ENCODE results near the gene MBIP.

The MBIP gene

GRCh38 chr14:36258241-36258640 lies 62.2 kb downstream of the MBIP start:
- peaks cover 38% of the 10 kb centered on the region for H3K27me3 ChIP-seq (ENCODE audit: control insufficient read depth, insufficient read depth, low read length)
- no peaks in the 10 kb centered on the region for H3K4me1 ChIP-seq (ENCODE audit: control insufficient read depth, insufficient read depth, low read length)
- no peaks in the 10 kb centered on the region for H3K9me3 ChIP-seq (replicated peaks; ENCODE audit: low read length)
- no peaks in the 10 kb centered on the region for H3K36me3 ChIP-seq (ENCODE audit: insufficient read depth, low read length)
- no peak overlapping the region for H3K4me3 ChIP-seq (ENCODE audit: low read length)
- H3K4me2 ChIP-seq (ENCODE audit: low read length), result no peak overlapping the region
- no peak overlapping the region for H3K9ac ChIP-seq (ENCODE audit: low read depth, low read length)

- no peaks in the 10 kb centered on the region for H3K9me3 ChIP-seq (replicated peaks; ENCODE audit: low read length)
- H3K4me2 ChIP-seq (ENCODE audit: low read length), result no peak overlapping the region
- no peaks in the 10 kb centered on the region for H3K4me1 ChIP-seq (ENCODE audit: control insufficient read depth, insufficient read depth, low read length)
- H3K27me3 ChIP-seq (ENCODE audit: control insufficient read depth, insufficient read depth, low read length), result peaks cover 20% of the 10 kb centered on the region
- no peaks in the 10 kb centered on the region for H3K36me3 ChIP-seq (ENCODE audit: insufficient read depth, low read length)
- no peak overlapping the region for H3K4me3 ChIP-seq (ENCODE audit: low read length)
- H3K9ac ChIP-seq (ENCODE audit: low read depth, low read length), result no peak overlapping the region
These were observed 64.2 kb downstream of the MBIP start for GRCh38 chr14:36256126-36256801.

GRCh38 chr14:36254020-36254624 lies 66.3 kb downstream of the MBIP start:
- Histone ChIP-seq H3K9me3 (replicated peaks; ENCODE audit: low read length) (no peaks in the 10 kb centered on the region), H3K27me3 (ENCODE audit: control insufficient read depth, insufficient read depth, low read length) (peaks cover 16% of the 10 kb centered on the region), H3K36me3 (ENCODE audit: insufficient read depth, low read length) (no peaks in the 10 kb centered on the region), H3K4me1 (ENCODE audit: control insufficient read depth, insufficient read depth, low read length) (no peaks in the 10 kb centered on the region), H3K4me3 (ENCODE audit: low read length) (no peak overlapping the region), H3K4me2 (ENCODE audit: low read length) (no peak overlapping the region), H3K9ac (ENCODE audit: low read depth, low read length) (no peak overlapping the region)

Measured in skeletal muscle satellite cell (primary cell).